ENCODE measurements around the gene UBN1. TPM values are rescaled to one million over a fixed set of nuclear protein-coding genes. Genes with fewer than 3 reads are reported as not detected.

Gene UBN1
- total RNA-seq, 3 donors from 2014 or later = 28.8 to 32.8 (median 29.1) TPM

GRCh38 chr16:4831616-4832015 lies 15.7 kb upstream of the UBN1 start:
- intact Hi-C loops (cut with DNase I; ENCODE audit: low total_unique reads) = no loop called here

GRCh38 chr16:4832698-4833343 lies 14.5 kb upstream of the UBN1 start:
- no peak for DNase-seq (ENCODE audit: low spot score in 2 of 2)
- H3K36me3 ChIP-seq = peaks cover 9% of the 10 kb centered on the region
- intact Hi-C loops (cut with DNase I; ENCODE audit: low total_unique reads) = no loop called here
- no peaks in the 10 kb centered on the region for H3K9me3 ChIP-seq
- H3K27ac ChIP-seq = no peak overlapping the region
- no peaks in the 10 kb centered on the region for H3K4me1 ChIP-seq
- no peak overlapping the region for H3K4me3 ChIP-seq
- TF ChIP-seq CTCF (IDR thresholded peaks at IDR 0.05) = no peak
- TF ChIP-seq POLR2AphosphoS5 (IDR thresholded peaks at IDR 0.05) = no peak
- no peak for TF ChIP-seq POLR2A (IDR thresholded peaks at IDR 0.05)
- no peaks in the 10 kb centered on the region for H3K27me3 ChIP-seq

More at GRCh38 chr16:4831616-4832015, 15.7 kb upstream of the UBN1 start:
- no peak for DNase-seq (ENCODE audit: low spot score in 2 of 2)
- TF ChIP-seq POLR2A (IDR thresholded peaks at IDR 0.05) (no peak), POLR2AphosphoS5 (IDR thresholded peaks at IDR 0.05) (no peak)
- Histone ChIP-seq H3K27me3 (no peaks in the 10 kb centered on the region), H3K27ac (no peak overlapping the region), H3K9me3 (no peaks in the 10 kb centered on the region), H3K36me3 (peaks cover 9% of the 10 kb centered on the region), H3K4me3 (no peak overlapping the region), H3K4me1 (no peaks in the 10 kb centered on the region)

- Histone ChIP-seq H3K36me3 (peaks cover 9% of the 10 kb centered on the region), H3K27ac (no peak overlapping the region), H3K9me3 (no peaks in the 10 kb centered on the region), H3K27me3 (no peaks in the 10 kb centered on the region), H3K4me1 (no peaks in the 10 kb centered on the region), H3K4me3 (no peak overlapping the region)
- DNase-seq (ENCODE audit: low spot score in 2 of 2) = no peak
- intact Hi-C loops (cut with DNase I; ENCODE audit: low total_unique reads) = no loop called here
- TF ChIP-seq CTCF (IDR thresholded peaks at IDR 0.05) (no peak), POLR2A (IDR thresholded peaks at IDR 0.05) (no peak), POLR2AphosphoS5 (IDR thresholded peaks at IDR 0.05) (no peak)
Measured at GRCh38 chr16:4833584-4833983, 13.7 kb upstream of the UBN1 start.

GRCh38 chr16:4836727-4837126 lies 10.6 kb upstream of the UBN1 start:
- TF ChIP-seq POLR2A (IDR thresholded peaks at IDR 0.05) (no peak), POLR2AphosphoS5 (IDR thresholded peaks at IDR 0.05) (no peak), CTCF (IDR thresholded peaks at IDR 0.05) (no peak)
- Histone ChIP-seq H3K27ac (no peak overlapping the region), H3K4me3 (no peak overlapping the region)

GRCh38 chr16:4837733-4838501 lies 9.4 kb upstream of the UBN1 start:
- Histone ChIP-seq H3K27ac (no peak overlapping the region), H3K9me3 (no peaks in the 10 kb centered on the region), H3K27me3 (no peaks in the 10 kb centered on the region), H3K4me3 (no peak overlapping the region), H3K4me1 (no peaks in the 10 kb centered on the region), H3K36me3 (peaks cover 4% of the 10 kb centered on the region)
- TF ChIP-seq CTCF (IDR thresholded peaks at IDR 0.05) (no peak), POLR2AphosphoS5 (IDR thresholded peaks at IDR 0.05) (no peak)
- no peak for DNase-seq (ENCODE audit: low spot score in 2 of 2)
- intact Hi-C loops (cut with DNase I; ENCODE audit: low total_unique reads) = no loop called here

More at GRCh38 chr16:4836727-4837126, 10.6 kb upstream of the UBN1 start:
- Histone ChIP-seq H3K9me3 (no peaks in the 10 kb centered on the region), H3K36me3 (peaks cover 4% of the 10 kb centered on the region), H3K27me3 (no peaks in the 10 kb centered on the region), H3K4me1 (no peaks in the 10 kb centered on the region)
- intact Hi-C loops (cut with DNase I; ENCODE audit: low total_unique reads) = no loop called here
- DNase-seq (ENCODE audit: low spot score in 2 of 2) = no peak
